GM19452 (cell line): ENCODE measurements around the gene SMC3.
"Not testable (repeated sequence)": the region's sequence is repeated elsewhere in the genome, so short reads cannot be mapped to it uniquely, and the experiment has no call there.

Source experiments
- ATAC-seq: cut with Tn5 transposase; IDR thresholded peaks from one replicate; pipeline ENCODE4 v1.9.1; 2021; ENCODE audit not compliant: unreplicated experiment

SMC3 gene

DNA sequence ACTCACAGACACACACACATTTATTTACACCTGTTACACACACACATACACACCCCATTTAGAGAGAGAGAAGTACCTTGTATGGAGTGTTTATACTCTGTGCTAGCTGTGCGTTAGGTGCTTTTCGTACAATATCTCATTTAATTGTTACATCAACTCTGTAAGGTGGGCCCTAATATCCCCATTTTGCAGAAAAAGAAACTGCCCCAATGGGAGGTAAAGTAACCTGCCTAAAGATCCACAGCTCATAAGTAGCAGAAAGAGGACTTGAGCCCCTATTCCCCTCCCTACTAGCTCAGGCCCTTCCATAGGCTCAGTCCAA is 52.9 kb downstream of the SMC3 start:
- ATAC-seq = no peak

GRCh38 chr10:110623316-110623715 is 55.8 kb downstream of the SMC3 start:
- not testable (repeated sequence) for ATAC-seq

DNA sequence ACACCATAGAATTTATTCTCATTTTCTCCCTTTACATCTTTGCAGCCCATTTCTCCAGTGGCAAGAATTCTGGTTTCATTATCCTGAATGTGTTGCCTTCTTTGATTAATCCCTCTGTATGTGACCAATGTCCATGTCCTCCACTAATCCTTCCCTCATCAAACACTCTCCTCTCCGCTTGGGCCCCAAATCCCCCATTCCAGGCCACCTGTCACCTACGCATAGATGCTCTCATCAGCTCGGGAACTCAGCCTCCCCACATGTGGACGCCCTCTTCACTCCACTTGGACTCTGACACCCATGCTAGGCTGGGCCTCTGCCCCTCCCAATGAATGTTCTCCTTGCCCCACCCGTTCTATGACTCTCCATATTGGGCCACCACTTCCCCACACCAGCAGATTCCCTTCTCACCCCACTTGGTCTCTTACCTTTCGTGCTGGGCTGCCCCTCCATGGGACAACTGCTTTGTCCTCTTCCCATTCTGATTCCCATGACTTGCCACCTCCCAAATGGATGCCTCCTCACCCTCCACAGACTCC is 57.9 kb downstream of the SMC3 start:
- ATAC-seq = no peak

- no peak for ATAC-seq
Measured at GRCh38 chr10:110625951-110626855, 58.7 kb downstream of the SMC3 start.

- ATAC-seq = no peak
Measured at GRCh38 chr10:110628161-110628560, 60.7 kb downstream of the SMC3 start.

DNA sequence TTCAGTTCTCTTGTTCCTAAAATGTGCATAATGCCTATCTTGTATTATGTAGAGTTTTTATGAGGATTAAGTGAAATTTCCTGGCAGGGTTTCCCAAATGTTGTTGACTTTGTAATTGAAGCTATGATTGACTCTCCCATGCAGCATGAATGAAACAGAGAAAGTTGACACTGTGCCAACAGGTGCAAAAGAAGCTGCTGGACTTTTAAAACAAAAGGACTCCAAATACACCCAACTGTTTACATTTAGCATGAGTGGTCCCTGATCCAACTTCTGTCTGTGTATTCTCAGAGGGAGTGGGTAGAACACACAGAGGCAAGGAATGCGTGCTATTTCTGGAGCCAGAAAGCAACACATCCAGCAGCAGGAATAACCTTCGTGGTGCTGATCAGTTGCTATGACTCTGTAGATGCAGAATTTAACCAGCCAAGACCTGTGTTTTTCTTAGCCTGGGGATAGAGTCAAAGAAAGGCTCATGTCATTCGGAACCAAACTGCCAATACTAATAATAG is 62.2 kb downstream of the SMC3 start:
- ATAC-seq = no peak

- no peak for ATAC-seq
Measured at GRCh38 chr10:110631934-110632333, 64.4 kb downstream of the SMC3 start.

DNA sequence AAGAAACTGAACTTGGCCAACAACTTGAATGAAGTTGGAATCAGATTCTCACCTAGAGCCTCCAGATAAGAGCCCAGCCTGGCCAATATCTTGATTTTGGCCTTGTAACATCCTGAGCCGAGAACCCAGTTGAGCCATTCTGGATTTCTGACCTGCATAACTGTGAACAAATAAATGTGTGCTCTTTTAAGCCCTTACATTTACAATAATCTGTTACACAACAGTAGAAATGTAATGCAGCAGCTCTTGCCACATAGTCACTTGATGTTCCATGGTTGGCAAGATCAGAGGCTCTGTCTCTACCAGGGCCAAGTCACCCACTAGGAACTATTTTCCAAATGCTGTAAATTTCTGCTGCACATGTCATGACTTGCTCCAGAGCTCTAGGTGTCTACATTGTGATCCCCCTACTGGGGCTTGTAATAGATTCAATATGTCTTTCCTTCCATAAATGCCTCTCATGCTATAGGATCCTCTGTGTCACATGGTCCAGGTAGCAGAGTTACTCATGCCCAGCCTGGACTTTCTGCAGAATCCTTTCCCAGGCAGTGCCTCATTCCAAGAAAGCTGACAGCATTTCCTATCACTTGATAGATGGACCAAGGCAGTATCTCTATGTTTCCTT is 65.2 kb downstream of the SMC3 start:
- no peak for ATAC-seq

- ATAC-seq = no peak
Measured at GRCh38 chr10:110634527-110635209, 67.2 kb downstream of the SMC3 start.

DNA sequence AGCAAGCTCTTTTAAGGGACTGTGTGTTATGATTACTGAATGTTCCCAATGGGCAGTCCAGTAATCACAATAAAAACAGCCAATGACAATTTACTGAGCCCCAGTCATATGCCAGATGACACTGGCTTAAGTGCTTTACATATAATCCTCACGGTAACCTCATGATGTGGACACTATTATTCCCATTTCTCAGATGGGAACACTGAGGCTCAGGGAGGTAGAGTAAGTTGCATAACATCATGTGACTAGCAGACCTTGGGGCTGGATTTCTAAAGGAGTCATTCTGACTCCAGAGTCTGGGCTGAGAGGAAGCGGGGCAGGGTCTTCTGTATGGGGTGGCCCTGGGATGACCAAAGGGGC is 69.1 kb downstream of the SMC3 start:
- ATAC-seq = no peak

GRCh38 chr10:110636932-110637557 is 69.5 kb downstream of the SMC3 start:
- no peak for ATAC-seq

GRCh38 chr10:110637558-110638053 is 70.1 kb downstream of the SMC3 start:
- ATAC-seq = no peak

GRCh38 chr10:110638319-110638718 is 70.8 kb downstream of the SMC3 start:
- ATAC-seq = no peak

GRCh38 chr10:110639046-110639445 is 71.6 kb downstream of the SMC3 start:
- not testable (repeated sequence) for ATAC-seq

DNA sequence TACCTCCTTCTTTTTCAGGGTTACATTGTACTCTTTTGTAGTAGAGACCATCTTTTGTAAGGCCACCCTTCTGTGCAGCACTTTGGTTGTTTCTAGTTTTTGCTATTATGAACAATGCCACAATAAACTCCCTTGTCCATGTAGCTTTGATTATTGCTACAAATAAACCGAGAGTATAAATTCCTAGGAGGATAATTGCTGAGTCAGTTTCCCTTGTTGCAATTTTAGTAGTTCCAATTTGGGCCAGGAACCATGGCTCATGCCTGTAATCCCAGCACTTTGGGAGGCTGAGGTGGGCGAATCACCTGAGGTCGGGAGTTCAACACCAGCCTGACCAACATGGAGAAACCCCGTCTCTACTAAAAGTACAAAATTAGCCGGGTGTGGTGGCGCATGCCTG is 72.4 kb downstream of the SMC3 start:
- not testable (repeated sequence) for ATAC-seq

DNA sequence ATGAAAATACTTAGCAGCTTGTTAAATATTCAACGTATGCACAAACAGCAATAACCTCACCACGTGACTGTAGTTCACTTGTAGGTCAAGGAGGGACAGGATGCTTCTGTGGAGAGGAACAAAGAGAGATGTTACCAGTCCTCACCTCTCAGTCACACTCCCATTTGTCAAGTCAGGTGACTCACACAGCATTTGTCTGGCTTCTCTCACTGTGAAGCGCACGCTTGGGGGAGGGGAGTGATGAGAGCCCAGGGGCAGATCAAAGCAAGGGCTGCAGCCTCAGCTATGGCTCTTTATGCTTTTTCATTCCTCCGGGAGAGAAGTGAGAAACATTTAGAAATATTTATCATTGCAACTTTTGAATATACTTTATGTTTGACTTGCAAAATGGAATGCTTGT is 73.8 kb downstream of the SMC3 start:
- ATAC-seq = peak; percentile 64

- no peak for ATAC-seq
Measured at GRCh38 chr10:110642204-110643034, 74.9 kb downstream of the SMC3 start.

DNA sequence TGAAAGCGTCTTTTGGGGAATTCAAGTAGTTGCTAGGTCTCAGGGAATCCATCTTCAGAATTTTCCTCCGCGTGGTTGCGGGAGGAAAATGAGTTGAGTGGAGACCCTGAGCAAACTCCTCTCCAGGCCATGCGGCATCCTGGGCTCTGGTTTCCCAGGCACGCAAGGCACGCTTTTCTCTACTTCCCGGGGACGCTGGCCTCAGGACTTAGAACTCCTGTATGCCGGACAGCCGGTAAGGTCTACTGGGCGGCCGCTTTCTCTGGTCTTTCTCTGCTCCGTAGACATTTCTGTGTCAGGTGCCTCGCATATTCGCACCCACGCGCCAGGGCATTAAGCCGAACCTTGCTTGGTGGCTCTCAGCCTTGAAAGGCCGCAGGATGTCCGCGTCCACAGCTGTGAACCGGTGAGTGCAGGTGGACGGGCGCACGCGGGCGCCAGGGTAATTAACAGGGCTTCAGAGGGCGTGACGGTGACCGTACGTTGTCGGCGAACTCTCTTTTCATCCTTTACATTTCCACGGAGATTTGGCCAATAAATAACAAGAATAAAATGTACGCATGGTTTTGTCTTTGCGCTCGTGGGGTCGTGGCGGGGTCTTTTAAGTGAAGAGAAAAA is 75.6 kb downstream of the SMC3 start:
- no peak for ATAC-seq
